Tibial nerve (tissue), 4 donors: ENCODE measurements around the gene S100A11.

ENCODE experiments used
- EP300 ChIP-seq, 2 donors: sonication (generic); formaldehyde crosslinking; IDR thresholded peaks; one replicate each; pipeline ENCODE4 v1.6.1; 2017; ENCODE audit warnings: antibody characterized with exemption in 2 of 2, mild to moderate bottlenecking in 1 of 2
- POLR2A ChIP-seq, 2 donors: fragments of 450-650 bp; IDR thresholded peaks; one replicate each; pipeline ENCODE4 v1.6.1; 2017; ENCODE audit warnings: antibody characterized with exemption in 2 of 2, mild to moderate bottlenecking in 2 of 2, moderate library complexity in 2 of 2
- TF ChIP-seq, protein P1 (sequence below), 5 experiments: fragments of 200-600 bp in 3 of 5; fragments of 450-650 bp in 2 of 5; sonication (generic) in 3 of 5; IDR thresholded peaks; one replicate each; pipeline ENCODE4 v1.5.1; 2016 to 2019; ENCODE audit warnings: antibody characterized with exemption in 5 of 5, mild to moderate bottlenecking in 3 of 5, moderate library complexity in 2 of 5

DNA sequence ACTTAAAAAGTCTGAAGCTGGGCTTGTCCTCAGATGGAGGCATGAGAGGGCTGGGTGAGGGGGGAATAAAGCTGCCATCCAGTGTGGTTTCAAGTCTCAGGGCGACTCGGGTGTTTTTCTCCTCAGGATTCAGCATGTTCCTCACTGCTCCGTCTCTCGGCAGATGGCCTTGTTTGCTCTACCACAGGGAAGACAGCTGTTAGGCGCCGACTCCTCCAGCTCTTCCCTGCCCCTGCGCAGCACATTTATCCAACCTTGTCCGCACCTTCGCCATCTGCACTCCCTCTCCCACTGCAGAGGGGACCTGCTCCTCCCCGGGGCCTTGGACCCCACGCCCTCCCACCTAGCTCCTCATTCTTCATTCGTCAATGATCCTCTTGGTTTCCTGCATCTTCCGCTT lies 16.6 kb upstream of the S100A11 start:
- TF ChIP-seq, protein P1, sequence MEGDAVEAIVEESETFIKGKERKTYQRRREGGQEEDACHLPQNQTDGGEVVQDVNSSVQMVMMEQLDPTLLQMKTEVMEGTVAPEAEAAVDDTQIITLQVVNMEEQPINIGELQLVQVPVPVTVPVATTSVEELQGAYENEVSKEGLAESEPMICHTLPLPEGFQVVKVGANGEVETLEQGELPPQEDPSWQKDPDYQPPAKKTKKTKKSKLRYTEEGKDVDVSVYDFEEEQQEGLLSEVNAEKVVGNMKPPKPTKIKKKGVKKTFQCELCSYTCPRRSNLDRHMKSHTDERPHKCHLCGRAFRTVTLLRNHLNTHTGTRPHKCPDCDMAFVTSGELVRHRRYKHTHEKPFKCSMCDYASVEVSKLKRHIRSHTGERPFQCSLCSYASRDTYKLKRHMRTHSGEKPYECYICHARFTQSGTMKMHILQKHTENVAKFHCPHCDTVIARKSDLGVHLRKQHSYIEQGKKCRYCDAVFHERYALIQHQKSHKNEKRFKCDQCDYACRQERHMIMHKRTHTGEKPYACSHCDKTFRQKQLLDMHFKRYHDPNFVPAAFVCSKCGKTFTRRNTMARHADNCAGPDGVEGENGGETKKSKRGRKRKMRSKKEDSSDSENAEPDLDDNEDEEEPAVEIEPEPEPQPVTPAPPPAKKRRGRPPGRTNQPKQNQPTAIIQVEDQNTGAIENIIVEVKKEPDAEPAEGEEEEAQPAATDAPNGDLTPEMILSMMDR (IDR thresholded peaks at IDR 0.05) = no peak
- TF ChIP-seq POLR2A (IDR thresholded peaks at IDR 0.05) (no peak), EP300 (IDR thresholded peaks at IDR 0.05) (no peak)
